Neutrophil (primary cell): ENCODE data around the gene HOGA1.

ENCODE experiments used
- H3K27ac ChIP-seq: fragments of 200-600 bp; sonication (generic); 2 replicates; pipeline ENCODE4 v1.5.1; 2016; ENCODE audit warnings: mild to moderate bottlenecking, moderate library complexity
- H3K27me3 ChIP-seq: fragments of 200-600 bp; sonication (generic); 2 replicates; pipeline ENCODE4 v1.6.0; 2016; ENCODE audit warnings: mild to moderate bottlenecking
- H3K36me3 ChIP-seq: fragments of 200-600 bp; sonication (generic); 2 replicates; pipeline ENCODE4 v1.5.1; 2017
- H3K4me1 ChIP-seq, 2 experiments: fragments of 200-600 bp in 1 of 2; sonication (generic) in 1 of 2; 1 replicate in 1 of 2; 2 replicates in 1 of 2; pipeline versions ENCODE4 v1.5.1 to v1.6.1; 2013 to 2016; ENCODE audit warnings: low read depth in 1 of 2, low read length in 1 of 2, mild to moderate bottlenecking in 1 of 2, moderate library complexity in 1 of 2; ENCODE audit not compliant: control insufficient read depth in 1 of 2, insufficient read depth in 1 of 2
- H3K4me3 ChIP-seq, 2 experiments: fragments of 200-600 bp in 1 of 2; sonication (generic) in 1 of 2; 1 replicate in 1 of 2; 2 replicates in 1 of 2; pipeline ENCODE4 v1.5.1; 2013 to 2016; ENCODE audit warnings: low read depth in 1 of 2, low read length in 1 of 2, mild to moderate bottlenecking in 1 of 2, moderate library complexity in 1 of 2
- H3K9me3 ChIP-seq: fragments of 200-600 bp; sonication (generic); 2 replicates; pipeline ENCODE4 v1.5.1; 2016
- CTCF ChIP-seq: fragments of 200-600 bp; sonication (generic); IDR thresholded peaks from 2 replicates; pipeline ENCODE4 v1.5.1; 2016; ENCODE audit warnings: antibody characterized with exemption

Gene HOGA1

GRCh38 chr10:97596101-97597082 lies 12.2 kb downstream of the HOGA1 start:
- no peaks in the 10 kb centered on the region for H3K9me3 ChIP-seq
- TF ChIP-seq CTCF, result no peak
- H3K27ac ChIP-seq, result no peak overlapping the region

GRCh38 chr10:97597778-97598177 lies 13.6 kb downstream of the HOGA1 start:
- no peak for TF ChIP-seq CTCF
- Histone ChIP-seq H3K27ac (no peak overlapping the region), H3K9me3 (no peaks in the 10 kb centered on the region), H3K27me3 (no peaks in the 10 kb centered on the region), H3K4me1 (peaks cover 5 to 9% of the 10 kb centered on the region in 2 experiments), H3K36me3 (no peaks in the 10 kb centered on the region), H3K4me3 (no peak overlapping the region)

More at GRCh38 chr10:97596101-97597082, 12.2 kb downstream of the HOGA1 start:
- Histone ChIP-seq H3K36me3 (no peaks in the 10 kb centered on the region), H3K4me3 (no peak overlapping the region), H3K4me1 (peaks cover 5 to 9% of the 10 kb centered on the region in 2 experiments), H3K27me3 (no peaks in the 10 kb centered on the region)

- H3K36me3 ChIP-seq, result no peaks in the 10 kb centered on the region
- H3K4me3 ChIP-seq, result no peak overlapping the region
- TF ChIP-seq CTCF, result no peak
- no peaks in the 10 kb centered on the region for H3K27me3 ChIP-seq
- H3K4me1 ChIP-seq, result peaks cover 5 to 9% of the 10 kb centered on the region in 2 experiments
- H3K27ac ChIP-seq, result no peak overlapping the region
- H3K9me3 ChIP-seq, result no peaks in the 10 kb centered on the region
These were observed 14.4 kb downstream of the HOGA1 start for GRCh38 chr10:97598407-97599271.

GRCh38 chr10:97599272-97599619 lies 15.1 kb downstream of the HOGA1 start:
- H3K27ac ChIP-seq, result no peak overlapping the region
- no peak overlapping the region for H3K4me3 ChIP-seq
- peaks cover 5 to 9% of the 10 kb centered on the region in 2 experiments for H3K4me1 ChIP-seq
- no peaks in the 10 kb centered on the region for H3K9me3 ChIP-seq
- no peaks in the 10 kb centered on the region for H3K36me3 ChIP-seq
- H3K27me3 ChIP-seq, result no peaks in the 10 kb centered on the region
- TF ChIP-seq CTCF, result no peak

GRCh38 chr10:97600616-97601015 lies 16.4 kb downstream of the HOGA1 start:
- H3K4me1 ChIP-seq, result peaks cover 5 to 9% of the 10 kb centered on the region in 2 experiments
- no peaks in the 10 kb centered on the region for H3K27me3 ChIP-seq
- TF ChIP-seq CTCF, result no peak
- no peak overlapping the region for H3K27ac ChIP-seq
- no peaks in the 10 kb centered on the region for H3K36me3 ChIP-seq
- no peak overlapping the region for H3K4me3 ChIP-seq
- H3K9me3 ChIP-seq, result no peaks in the 10 kb centered on the region
